ENCODE results near the gene SLC9A9. TPM values are rescaled to one million over a fixed set of nuclear protein-coding genes. Genes with fewer than 3 reads are reported as not detected.

SLC9A9 gene
- total and polyA plus RNA-seq, 9 of the 15 experiments (the other 6 are each of a cell fraction or from before 2014, with no cell fraction given): 0.03 to 0.13 TPM; not detected in 7

DNA sequence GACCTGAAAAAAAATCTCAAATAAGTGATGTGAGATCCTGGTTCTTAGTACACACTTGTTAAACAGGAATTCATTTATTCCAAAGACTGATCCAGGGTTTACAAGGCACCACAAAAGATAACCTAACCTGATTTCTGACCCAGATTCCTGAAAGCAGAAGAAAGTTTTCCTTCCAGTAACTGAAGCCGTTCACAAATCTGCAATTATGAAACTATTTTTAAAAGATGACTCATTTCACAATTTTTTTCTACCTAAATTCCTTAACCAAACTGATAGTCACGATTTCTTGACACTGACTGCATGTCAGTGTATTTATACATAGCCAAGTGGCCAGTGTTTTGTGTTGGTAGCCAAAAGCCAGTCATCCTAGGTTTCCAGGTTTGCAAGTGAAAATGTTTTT, 17.1 kb downstream of the SLC9A9 start (continued):
- no peak for TF ChIP-seq EP400 (IDR thresholded peaks at IDR 0.05)
- TF ChIP-seq ZNF696 (CRISPR knock-in tag; conservative IDR thresholded peaks at IDR 0.05): no peak
- TF ChIP-seq MAFG (tag; conservative IDR thresholded peaks at IDR 0.05): no peak
- TF ChIP-seq, protein P1, sequence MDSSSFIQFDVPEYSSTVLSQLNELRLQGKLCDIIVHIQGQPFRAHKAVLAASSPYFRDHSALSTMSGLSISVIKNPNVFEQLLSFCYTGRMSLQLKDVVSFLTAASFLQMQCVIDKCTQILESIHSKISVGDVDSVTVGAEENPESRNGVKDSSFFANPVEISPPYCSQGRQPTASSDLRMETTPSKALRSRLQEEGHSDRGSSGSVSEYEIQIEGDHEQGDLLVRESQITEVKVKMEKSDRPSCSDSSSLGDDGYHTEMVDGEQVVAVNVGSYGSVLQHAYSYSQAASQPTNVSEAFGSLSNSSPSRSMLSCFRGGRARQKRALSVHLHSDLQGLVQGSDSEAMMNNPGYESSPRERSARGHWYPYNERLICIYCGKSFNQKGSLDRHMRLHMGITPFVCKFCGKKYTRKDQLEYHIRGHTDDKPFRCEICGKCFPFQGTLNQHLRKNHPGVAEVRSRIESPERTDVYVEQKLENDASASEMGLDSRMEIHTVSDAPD (CRISPR knock-in tag; IDR thresholded peaks at IDR 0.05): no peak

DNA sequence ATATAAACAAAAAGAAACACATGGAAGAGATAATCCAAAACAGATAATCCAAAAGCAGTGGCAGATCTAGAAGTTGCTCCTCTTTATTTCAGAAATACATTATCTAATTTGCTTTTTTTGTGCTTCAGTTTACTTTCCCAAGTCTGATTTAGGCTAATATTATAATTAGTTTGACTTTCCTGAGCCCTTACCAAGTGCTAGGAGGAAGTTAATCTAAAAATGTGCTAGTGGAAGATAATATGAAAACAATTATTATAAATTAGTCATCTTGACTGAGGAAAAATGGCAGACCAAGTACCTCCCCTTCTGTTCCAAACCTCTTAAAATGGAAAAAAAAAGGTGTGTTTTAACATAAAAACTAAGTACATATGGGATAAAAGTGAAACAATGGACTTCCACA, 17.5 kb downstream of the SLC9A9 start:
- H3K9me3 ChIP-seq (replicated peaks; ENCODE audit: control insufficient read depth, insufficient read depth, low read depth, low read length): no peaks in the 10 kb centered on the region
- H3K36me3 ChIP-seq (ENCODE audit: control insufficient read depth, insufficient read depth, low read length): no peaks in the 10 kb centered on the region
- H3K9me1 ChIP-seq (ENCODE audit: control insufficient read depth, insufficient read depth, low read length): no peaks in the 10 kb centered on the region
- no peak overlapping the region for H3K27ac ChIP-seq (ENCODE audit: extremely low read depth, low read depth, low read length)
- H3K4me1 ChIP-seq (replicated peaks in 1 of 2; ENCODE audit: control insufficient read depth in 2 of 2, insufficient read depth in 2 of 2, low read length in 2 of 2): no peaks in the 10 kb centered on the region
- DNase-seq (ENCODE audit: extremely low read depth in 1 of 4, low spot score in 3 of 4) (no peak), ATAC-seq (no peak), FAIRE-seq (no peak)
- intact Hi-C loops (cut with micrococcal nuclease): no loop called here
- POLR2A ChIA-PET: no interaction called here
- no TSS peak for BruUV-seq (replicated peaks)
- no peaks in the 10 kb centered on the region for H3K79me2 ChIP-seq (ENCODE audit: control insufficient read depth, insufficient read depth, low read length)
- no peaks in the 10 kb centered on the region for H4K20me1 ChIP-seq (replicated peaks; ENCODE audit: control insufficient read depth, insufficient read depth, low read length)
- H3K4me2 ChIP-seq (ENCODE audit: insufficient read depth, low read length): no peak overlapping the region
- H3K4me3 ChIP-seq: no peak overlapping the region
- CTCF ChIA-PET (ENCODE audit: low intra/inter-chr PET ratio): no interaction called here
- H3K9ac ChIP-seq (ENCODE audit: insufficient read depth in 1 of 2, low read depth in 2 of 2, low read length in 2 of 2): no peak overlapping the region
- H3K27me3 ChIP-seq (ENCODE audit: control insufficient read depth in 2 of 2, insufficient read depth in 2 of 2, low read length in 2 of 2): no peaks in the 10 kb centered on the region
- no peak overlapping the region for H2AFZ ChIP-seq (ENCODE audit: low read depth, low read length)
- in situ Hi-C loops (cut with MboI): no loop called here
- TF ChIP-seq RBM17 (IDR thresholded peaks at IDR 0.05; ENCODE audit: borderline replicate concordance, low read depth, low read length): no peak
- no peak for TF ChIP-seq SNRNP70 (optimal IDR thresholded peaks at IDR 0.05; ENCODE audit: low read depth, low read length)
- TF ChIP-seq MCM3 (IDR thresholded peaks at IDR 0.05): no peak
- TF ChIP-seq NR1H2 (CRISPR knock-in tag; IDR thresholded peaks at IDR 0.05): no peak
- TF ChIP-seq ZNF583 (CRISPR knock-in tag; IDR thresholded peaks at IDR 0.05): no peak
- TF ChIP-seq KAT7 (CRISPR knock-in tag; IDR thresholded peaks at IDR 0.05; ENCODE audit: borderline replicate concordance): no peak
- TF ChIP-seq, protein P2, sequence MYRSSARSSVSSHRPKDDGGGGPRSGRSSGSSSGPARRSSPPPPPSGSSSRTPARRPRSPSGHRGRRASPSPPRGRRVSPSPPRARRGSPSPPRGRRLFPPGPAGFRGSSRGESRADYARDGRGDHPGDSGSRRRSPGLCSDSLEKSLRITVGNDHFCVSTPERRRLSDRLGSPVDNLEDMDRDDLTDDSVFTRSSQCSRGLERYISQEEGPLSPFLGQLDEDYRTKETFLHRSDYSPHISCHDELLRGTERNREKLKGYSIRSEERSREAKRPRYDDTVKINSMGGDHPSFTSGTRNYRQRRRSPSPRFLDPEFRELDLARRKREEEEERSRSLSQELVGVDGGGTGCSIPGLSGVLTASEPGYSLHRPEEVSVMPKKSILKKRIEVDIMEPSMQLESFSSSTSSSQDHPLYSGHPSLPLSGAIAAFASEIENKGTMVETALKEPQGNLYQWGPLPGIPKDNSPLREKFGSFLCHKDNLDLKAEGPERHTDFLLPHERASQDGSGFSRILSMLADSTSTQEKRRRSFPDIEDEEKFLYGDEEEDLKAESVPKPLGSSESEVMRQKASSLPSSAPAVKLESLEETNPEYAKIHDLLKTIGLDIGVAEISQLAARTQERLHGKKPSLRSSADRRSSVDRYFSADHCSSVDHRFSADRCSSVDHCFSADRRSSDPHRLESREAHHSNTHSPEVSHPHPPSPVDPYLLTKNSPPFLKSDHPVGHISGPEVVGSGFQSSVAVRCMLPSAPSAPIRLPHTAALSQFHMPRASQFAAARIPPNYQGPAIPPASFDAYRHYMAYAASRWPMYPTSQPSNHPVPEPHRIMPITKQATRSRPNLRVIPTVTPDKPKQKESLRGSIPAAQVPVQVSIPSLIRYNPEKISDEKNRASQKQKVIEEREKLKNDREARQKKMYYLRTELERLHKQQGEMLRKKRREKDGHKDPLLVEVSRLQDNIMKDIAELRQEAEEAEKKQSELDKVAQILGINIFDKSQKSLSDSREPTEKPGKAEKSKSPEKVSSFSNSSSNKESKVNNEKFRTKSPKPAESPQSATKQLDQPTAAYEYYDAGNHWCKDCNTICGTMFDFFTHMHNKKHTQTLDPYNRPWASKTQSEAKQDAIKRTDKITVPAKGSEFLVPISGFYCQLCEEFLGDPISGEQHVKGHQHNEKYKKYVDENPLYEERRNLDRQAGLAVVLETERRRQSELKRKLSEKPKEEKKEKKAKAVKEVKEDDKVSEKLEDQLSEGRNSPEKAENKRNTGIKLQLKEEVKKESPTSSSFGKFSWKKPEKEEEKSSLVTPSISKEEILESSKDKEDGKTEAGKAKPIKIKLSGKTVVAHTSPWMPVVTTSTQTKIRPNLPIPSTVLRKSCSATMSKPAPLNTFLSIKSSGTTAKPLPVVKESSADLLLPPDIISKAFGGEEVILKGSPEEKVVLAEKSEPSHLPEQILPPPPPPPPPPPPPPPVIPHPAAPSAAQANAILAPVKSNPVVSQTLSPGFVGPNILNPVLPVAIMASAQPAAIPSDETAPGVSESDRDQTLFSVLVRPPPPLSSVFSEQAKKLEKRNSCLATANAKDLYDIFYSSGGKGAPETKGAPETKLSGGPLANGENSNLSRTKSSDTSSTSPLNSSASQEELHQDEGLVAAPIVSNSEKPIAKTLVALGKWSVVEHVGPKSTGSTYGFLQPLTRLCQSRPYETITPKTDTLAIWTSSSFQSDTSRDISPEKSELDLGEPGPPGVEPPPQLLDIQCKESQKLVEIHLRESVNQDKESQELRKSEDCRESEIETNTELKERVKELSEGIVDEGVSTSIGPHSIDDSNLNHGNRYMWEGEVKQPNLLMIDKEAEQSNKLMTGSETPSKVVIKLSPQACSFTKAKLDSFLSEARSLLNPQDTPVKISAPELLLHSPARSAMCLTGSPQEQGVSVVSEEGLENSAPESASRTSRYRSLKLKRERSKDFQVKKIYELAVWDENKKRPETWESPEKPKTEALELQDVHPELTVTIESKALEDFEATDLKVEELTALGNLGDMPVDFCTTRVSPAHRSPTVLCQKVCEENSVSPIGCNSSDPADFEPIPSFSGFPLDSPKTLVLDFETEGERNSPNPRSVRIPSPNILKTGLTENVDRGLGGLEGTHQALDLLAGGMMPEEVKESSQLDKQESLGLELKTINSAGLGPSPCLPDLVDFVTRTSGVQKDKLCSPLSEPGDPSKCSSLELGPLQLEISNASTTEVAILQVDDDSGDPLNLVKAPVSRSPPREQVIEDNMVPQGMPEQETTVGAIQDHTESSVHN (IDR thresholded peaks at IDR 0.05; ENCODE audit: borderline replicate concordance in 1 of 2, low read depth in 1 of 2): no peak
- TF ChIP-seq, protein P3, sequence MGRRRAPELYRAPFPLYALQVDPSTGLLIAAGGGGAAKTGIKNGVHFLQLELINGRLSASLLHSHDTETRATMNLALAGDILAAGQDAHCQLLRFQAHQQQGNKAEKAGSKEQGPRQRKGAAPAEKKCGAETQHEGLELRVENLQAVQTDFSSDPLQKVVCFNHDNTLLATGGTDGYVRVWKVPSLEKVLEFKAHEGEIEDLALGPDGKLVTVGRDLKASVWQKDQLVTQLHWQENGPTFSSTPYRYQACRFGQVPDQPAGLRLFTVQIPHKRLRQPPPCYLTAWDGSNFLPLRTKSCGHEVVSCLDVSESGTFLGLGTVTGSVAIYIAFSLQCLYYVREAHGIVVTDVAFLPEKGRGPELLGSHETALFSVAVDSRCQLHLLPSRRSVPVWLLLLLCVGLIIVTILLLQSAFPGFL (CRISPR knock-in tag; IDR thresholded peaks at IDR 0.05): no peak
- no peak for TF ChIP-seq ZNF717 (CRISPR knock-in tag; IDR thresholded peaks at IDR 0.05)
